ENCODE measurements around the gene USP12.
A peak's percentile ranks its signal among the peaks of the same experiment; 100 is the strongest.
"Not testable (repeated sequence)": the region's sequence is repeated elsewhere in the genome, so short reads cannot be mapped to it uniquely, and the experiment has no call there.

The USP12 gene, protein sequence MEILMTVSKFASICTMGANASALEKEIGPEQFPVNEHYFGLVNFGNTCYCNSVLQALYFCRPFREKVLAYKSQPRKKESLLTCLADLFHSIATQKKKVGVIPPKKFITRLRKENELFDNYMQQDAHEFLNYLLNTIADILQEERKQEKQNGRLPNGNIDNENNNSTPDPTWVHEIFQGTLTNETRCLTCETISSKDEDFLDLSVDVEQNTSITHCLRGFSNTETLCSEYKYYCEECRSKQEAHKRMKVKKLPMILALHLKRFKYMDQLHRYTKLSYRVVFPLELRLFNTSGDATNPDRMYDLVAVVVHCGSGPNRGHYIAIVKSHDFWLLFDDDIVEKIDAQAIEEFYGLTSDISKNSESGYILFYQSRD

GRCh38 chr13:27171244-27171826 lies at the start of gene USP12:
USP12 (minus strand) TSS chr13:27171811; CDS start chr13:27171639, 172 bp downstream.
- peak; percentile 18 for DNase-seq (ENCODE audit: low spot score)

DNA sequence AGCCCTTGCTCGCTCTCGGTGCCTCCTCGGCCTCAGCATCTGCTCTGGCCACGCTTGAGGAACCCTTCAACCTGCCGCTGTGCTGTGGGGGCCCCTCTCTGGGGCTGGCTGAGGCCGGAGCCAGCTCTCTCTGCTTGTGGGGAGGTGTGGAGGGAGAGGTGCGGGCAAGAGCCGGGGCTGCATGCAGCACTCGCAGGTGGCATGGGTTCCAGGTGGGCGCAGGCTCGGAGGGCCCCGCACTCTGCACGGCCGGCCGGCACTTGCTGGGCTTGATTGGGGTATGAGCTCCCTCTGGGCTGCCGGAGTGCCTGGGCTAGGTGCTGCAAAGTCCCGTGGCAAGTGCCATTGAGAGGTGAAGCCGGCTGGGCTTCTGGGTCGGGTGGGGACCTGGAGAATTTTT lies 48.0 kb upstream of the USP12 start:
- no peak for DNase-seq (ENCODE audit: low spot score)

GRCh38 chr13:27218861-27219260 lies 47.2 kb upstream of the USP12 start:
- DNase-seq (ENCODE audit: low spot score): not testable (repeated sequence)

DNA sequence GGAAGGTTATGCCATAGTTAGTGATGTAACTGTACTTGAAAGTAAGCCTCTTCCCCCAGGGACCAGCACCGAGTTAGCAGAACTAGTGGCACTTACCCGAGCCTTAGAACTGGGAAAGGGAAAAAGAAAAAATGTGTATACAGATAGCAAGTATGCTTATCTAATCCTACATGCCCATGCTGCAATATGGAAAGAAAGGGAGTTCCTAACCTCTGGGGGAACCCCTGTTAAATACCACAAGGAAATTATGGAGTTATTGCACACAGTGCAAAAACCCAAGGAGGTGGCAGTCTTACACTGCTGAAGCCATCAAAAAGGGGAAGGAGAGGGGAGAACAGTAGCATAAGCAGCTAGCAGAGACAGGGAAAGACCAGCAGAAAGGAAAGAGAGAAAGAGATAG lies 46.2 kb upstream of the USP12 start:
- not testable (repeated sequence) for DNase-seq (ENCODE audit: low spot score)

GRCh38 chr13:27213386-27213785 lies 41.8 kb upstream of the USP12 start:
- not testable (repeated sequence) for DNase-seq (ENCODE audit: low spot score)

GRCh38 chr13:27211771-27212364 lies 40.3 kb upstream of the USP12 start:
- no peak for DNase-seq (ENCODE audit: low spot score)

DNA sequence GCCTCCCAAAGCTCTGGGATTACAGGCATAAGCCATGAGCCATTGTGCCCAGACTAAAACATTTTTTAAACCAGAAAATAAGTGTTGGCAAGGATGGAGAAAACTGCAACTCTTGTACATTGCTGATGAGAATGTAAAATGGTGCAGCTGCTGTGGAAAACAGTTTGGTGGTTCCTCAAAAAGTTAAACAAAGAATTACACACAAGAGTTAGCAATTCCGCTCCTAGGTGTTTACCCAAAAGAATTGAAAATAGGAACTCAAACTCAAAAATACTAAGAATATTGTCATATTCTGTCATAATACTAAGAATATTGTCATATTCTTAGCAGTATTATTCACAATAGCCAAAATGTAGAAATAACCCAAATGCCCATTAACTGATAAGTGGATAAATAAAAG lies 39.7 kb upstream of the USP12 start:
- no peak for DNase-seq (ENCODE audit: low spot score)

GRCh38 chr13:27208514-27208913 lies 36.9 kb upstream of the USP12 start:
- no peak for DNase-seq (ENCODE audit: low spot score)

DNA sequence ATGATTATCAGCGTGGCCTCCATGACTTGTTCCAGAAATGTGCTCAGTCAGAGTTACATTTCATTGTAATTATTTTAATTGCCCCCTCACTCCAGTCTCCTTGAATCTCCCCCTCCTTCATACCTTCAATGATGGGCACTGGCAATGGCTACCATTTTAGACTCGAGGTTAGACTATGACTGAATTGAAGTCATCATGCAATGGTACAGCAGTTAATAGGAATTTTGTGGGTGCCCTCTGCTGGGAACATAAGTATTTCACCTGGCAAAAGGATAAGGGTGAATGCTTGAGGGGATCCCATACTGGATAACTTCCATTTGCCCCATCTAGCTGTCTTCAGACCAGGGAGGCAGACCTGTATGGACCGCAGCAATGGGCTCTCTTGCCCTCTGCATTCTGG lies 32.2 kb upstream of the USP12 start:
- DNase-seq (ENCODE audit: low spot score): no peak

- DNase-seq (ENCODE audit: low spot score): no peak
Measured at GRCh38 chr13:27203186-27203585, 31.6 kb upstream of the USP12 start.

DNA sequence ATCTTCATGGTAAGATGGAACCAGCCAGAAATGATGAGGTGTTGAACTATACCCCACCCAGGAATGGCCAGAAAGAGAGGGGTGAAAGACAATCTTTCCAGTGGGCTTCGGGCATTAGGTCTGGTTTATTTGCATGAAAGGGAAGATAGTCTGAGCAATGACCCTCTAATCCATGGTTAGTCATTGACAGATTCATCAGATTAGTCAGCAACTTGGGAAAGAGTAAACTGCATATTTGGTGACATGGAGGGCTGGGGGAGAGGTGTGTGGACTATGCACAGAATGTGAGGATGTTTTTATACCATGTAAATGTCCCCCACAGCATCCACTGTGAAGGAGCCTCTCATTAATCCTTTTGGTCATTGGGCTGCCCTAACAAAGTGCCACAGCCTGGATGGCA lies 30.1 kb upstream of the USP12 start:
- DNase-seq (ENCODE audit: low spot score): no peak

- DNase-seq (ENCODE audit: low spot score): no peak
Measured at GRCh38 chr13:27200413-27201070, 28.9 kb upstream of the USP12 start.

GRCh38 chr13:27199696-27200095 lies 28.1 kb upstream of the USP12 start:
- DNase-seq (ENCODE audit: low spot score): no peak

- DNase-seq (ENCODE audit: low spot score): no peak
Measured at GRCh38 chr13:27199211-27199610, 27.6 kb upstream of the USP12 start.

DNA sequence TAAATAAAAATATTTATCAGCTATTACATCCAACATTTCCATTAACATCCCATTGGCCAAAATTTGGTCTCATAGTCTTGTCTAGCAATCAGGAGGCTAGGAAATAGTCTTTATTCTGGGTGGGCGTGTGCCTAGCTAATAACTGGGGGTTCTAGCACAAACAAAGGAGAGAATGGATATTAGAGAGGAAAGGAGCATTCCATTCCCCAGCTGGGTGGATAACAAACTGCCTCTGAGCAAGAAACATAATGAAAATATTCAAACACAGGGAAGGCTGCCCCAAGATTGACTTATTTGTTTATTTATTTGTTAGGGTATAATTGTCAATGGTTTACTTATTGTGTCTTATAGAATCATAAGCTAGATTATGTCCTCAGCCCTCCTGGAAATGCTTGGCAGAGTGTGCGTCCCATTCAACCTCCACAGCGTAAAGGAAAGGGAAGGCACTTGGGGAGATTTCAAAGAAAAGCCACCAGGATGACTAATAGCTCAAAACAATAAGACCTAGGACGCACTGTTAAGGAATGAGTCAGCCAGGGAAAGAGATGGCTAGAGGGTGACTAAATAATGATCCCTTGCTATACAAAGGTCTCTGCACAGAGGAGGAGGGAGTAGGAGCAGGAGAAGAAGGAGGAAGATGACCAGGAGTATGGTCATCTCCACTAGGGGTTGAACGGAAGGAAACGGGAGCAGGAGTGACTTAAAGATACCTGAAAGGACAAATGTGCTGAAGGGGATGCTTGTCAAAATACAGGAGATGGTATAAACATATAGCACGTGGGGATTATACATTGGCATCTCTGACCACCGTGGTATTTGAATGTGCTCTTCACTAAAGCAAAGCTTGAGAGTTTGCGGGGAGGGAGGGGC lies 23.5 kb upstream of the USP12 start:
- no peak for DNase-seq (ENCODE audit: low spot score)

DNA sequence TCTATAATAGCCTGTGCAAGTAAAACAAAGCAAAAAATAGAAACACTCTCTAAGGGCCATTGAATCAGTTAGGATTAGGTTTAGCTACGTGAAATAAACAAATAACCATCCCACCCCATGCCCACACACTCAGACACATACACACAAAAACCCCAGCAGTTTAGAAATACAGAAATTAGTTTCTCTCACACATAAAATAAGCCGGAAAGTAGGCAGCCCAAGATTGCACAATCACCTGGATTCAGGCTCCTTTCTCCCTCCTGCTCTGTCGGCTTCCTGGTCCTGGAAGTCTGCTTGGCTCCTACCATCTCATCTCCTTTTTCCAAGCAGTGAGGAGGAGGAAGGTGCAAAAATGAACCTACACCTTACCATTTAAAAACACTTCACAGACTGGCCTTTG lies 22.6 kb upstream of the USP12 start:
- DNase-seq (ENCODE audit: low spot score): no peak

DNA sequence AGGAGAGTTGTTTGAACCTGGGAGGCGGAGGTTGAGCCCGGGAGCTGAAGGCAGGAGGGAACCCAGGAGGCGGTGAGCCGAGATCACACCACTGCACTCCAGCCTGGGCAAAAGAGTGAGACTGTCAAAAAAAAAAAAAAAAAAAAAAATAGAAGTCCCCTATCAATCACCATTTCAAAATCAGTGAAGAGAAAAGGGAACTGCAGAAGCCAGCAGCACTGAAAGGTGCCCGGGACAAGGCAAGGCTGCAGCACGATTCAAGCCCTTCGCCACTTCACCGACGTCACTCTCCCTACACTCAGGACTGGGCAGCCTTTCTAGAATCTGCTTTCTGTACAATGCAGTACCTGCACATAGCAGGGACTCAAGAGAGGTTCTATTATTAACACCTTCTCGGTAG lies 21.9 kb upstream of the USP12 start:
- no peak for DNase-seq (ENCODE audit: low spot score)

GRCh38 chr13:27192973-27193372 lies 21.4 kb upstream of the USP12 start:
- DNase-seq (ENCODE audit: low spot score): no peak

- DNase-seq (ENCODE audit: low spot score): not testable (repeated sequence)
Measured at GRCh38 chr13:27192367-27192766, 20.8 kb upstream of the USP12 start.

DNA sequence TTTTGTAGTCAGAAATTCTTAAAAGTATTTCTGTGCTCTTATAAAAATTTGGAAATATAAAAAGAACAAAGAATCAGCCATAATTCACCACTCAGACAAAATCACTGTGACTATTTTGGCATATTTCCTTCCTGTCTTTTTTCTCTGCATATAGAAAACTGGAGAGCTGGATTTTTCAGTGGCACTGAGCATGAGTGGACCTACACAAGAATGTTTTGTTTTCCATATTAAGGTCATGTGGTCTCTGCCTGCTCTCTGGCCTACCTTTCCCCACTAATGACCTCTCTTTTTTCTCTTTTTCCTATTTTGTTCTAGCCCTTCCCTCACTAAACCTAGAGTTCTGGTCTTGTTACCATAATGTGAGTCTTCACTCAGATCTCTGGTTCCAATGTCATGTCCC lies 17.6 kb upstream of the USP12 start:
- DNase-seq (ENCODE audit: low spot score): no peak

GRCh38 chr13:27188239-27188638 lies 16.6 kb upstream of the USP12 start:
- DNase-seq (ENCODE audit: low spot score): no peak

- DNase-seq (ENCODE audit: low spot score): no peak
Measured at GRCh38 chr13:27186295-27186694, 14.7 kb upstream of the USP12 start.

Measured in HuH-7.5 (cell line).